ENCODE measurements around the gene SPOPL. TPM values are rescaled to one million over a fixed set of nuclear protein-coding genes. Genes with fewer than 3 reads are reported as not detected.
A peak's percentile ranks its signal among the peaks of the same experiment; 100 is the strongest.

The SPOPL gene
- total RNA-seq, 1 experiment from 2014 or later = 13.8 TPM

DNA sequence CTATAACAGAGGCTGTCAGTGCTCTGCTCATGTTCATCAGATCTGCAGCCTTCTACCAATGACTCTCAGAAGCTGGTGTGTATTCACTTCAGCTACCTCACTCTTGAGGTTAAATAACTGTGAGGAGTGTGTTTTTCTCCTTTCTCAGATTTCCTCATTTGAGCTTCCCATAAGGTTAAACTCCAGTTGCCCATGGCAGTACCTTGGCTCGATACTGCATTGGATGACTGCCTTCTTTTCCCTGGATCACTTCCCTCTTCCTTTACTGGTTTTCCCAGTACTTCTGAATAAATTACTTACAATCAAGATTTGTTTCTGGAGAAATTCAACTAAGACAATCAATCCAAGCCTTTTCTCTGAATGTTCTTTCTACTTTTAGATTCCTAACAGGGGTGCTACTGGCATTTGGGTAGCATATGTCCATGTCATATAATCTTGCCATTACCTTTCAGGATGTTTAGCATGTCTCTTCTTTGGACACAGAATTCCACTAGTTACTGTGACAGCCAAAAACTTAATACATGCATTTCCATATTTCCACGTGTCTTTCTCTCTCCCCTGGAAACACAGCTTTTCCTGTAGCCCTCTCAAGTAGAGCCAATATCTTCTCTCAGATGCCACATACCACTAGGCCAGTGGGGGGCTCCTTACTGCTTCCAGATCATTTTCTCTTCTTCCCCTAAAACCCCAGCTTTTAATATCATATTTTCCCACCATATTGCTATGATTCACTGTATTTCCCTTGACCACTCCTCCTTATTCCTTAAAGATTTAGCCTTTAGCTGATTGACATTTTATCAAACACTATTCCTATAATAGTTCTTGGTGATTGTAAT lies 15.0 kb upstream of the SPOPL start:
- DNase-seq = no peak
- Histone ChIP-seq H3K36me3 (no peaks in the 10 kb centered on the region), H3K27me3 (no peaks in the 10 kb centered on the region), H3K9me3 (no peaks in the 10 kb centered on the region; the same call in 1 of the 2 replicates), H3K4me3 (no peak overlapping the region)

- no peaks in the 10 kb centered on the region for H3K27me3 ChIP-seq
- H3K36me3 ChIP-seq = no peaks in the 10 kb centered on the region; the same call in 1 of the 2 replicates
- no peaks in the 10 kb centered on the region for H3K9me3 ChIP-seq
- DNase-seq = no peak
- H3K4me3 ChIP-seq = no peak overlapping the region
These were observed 10.7 kb upstream of the SPOPL start for GRCh38 chr2:138490673-138491494.

DNA sequence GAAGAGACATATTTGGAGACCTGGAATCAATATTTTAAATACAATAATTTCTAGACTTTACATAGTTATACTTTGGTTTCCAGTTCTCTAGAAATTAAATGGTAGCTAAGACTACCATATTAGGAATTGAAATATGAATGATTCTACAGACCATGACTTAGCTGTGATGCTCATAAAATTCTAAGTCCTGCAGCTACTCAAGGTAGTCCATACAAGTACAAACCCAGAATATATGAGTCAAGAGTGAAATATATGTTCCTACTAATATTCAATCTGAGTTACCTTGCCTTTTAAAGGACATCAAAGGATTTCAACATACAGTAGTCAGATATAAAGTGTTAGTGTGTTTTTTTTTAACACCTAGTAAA lies 10.1 kb upstream of the SPOPL start:
- no peak for DNase-seq
- Histone ChIP-seq H3K4me3 (no peak overlapping the region), H3K27me3 (no peaks in the 10 kb centered on the region), H3K36me3 (no peaks in the 10 kb centered on the region; the same call in 1 of the 2 replicates), H3K9me3 (no peaks in the 10 kb centered on the region)

GRCh38 chr2:138492160-138492559 lies 9.4 kb upstream of the SPOPL start:
- H3K9me3 ChIP-seq = no peaks in the 10 kb centered on the region
- H3K36me3 ChIP-seq = peaks cover 2% of the 10 kb centered on the region; the same call in 1 of the 2 replicates
- H3K27me3 ChIP-seq = no peaks in the 10 kb centered on the region
- no peak overlapping the region for H3K4me3 ChIP-seq
- DNase-seq = no peak

GRCh38 chr2:138493334-138493733 lies 8.2 kb upstream of the SPOPL start:
- DNase-seq = no peak
- Histone ChIP-seq H3K4me3 (no peak overlapping the region), H3K36me3 (peaks cover 2% of the 10 kb centered on the region; the same call in 1 of the 2 replicates), H3K9me3 (no peaks in the 10 kb centered on the region), H3K27me3 (no peaks in the 10 kb centered on the region)

- Histone ChIP-seq H3K4me3 (no peak overlapping the region), H3K27me3 (no peaks in the 10 kb centered on the region), H3K9me3 (no peaks in the 10 kb centered on the region), H3K36me3 (peaks cover 2% of the 10 kb centered on the region; the same call in 1 of the 2 replicates)
- no peak for DNase-seq
These were observed 7.2 kb upstream of the SPOPL start for GRCh38 chr2:138494265-138494966.

DNA sequence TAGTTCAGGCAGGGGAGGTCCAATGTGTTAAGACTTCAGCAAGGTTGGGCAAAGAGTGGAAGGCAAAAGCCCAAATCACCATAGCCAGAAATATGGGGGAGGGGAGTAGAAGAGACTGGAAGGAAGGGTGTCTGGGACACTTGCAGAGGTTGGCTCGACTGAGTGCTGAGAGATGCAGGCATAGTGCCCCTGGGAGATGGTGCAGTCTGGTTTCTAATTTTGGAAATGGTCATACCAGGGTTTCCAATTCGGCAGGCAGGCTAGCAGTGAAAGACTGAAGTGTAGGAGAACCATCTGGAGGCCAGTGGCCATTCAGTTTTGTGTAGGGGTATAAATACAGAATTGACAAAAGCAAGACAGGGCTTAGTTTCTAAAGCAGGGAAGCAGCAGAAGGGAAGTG lies 6.2 kb upstream of the SPOPL start:
- H3K27me3 ChIP-seq = no peaks in the 10 kb centered on the region
- no peak for DNase-seq
- H3K4me3 ChIP-seq = no peak overlapping the region
- H3K9me3 ChIP-seq = no peaks in the 10 kb centered on the region
- H3K36me3 ChIP-seq = peaks cover 2% of the 10 kb centered on the region; the same call in 1 of the 2 replicates

DNA sequence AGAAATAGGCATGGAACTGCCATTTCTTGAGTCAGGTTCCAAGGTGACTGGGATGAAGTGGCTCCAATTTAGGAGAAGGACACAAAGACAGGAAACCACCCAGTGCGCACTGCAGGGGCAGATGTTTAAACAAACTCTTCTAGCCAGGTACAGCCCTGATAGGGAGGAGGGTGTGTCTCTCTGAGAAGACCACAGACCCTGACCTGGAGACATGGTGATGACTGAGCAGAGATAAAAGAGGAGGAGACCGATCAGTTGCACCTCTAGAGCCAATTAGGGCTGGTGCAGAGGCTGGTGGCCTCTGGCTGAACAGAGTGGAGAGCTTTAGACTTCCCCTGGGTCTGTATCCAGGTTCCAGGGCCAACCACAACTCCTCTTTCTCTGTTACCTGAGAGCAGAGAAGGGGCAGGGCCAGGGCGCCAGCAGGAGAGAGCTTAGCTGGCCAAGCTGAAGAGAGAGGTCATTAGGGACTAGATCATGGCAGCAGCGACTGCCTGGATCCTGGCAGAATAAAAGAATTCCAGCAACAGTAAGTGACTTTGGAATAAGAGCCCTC lies 5.4 kb upstream of the SPOPL start:
- DNase-seq = no peak
- H3K36me3 ChIP-seq = peaks cover 2% of the 10 kb centered on the region; the same call in 1 of the 2 replicates
- H3K27me3 ChIP-seq = no peaks in the 10 kb centered on the region
- no peaks in the 10 kb centered on the region for H3K9me3 ChIP-seq
- no peak overlapping the region for H3K4me3 ChIP-seq

GRCh38 chr2:138497294-138497693 lies 4.3 kb upstream of the SPOPL start:
- Histone ChIP-seq H3K36me3 (peaks cover 2% of the 10 kb centered on the region; the same call in 1 of the 2 replicates), H3K27me3 (no peaks in the 10 kb centered on the region), H3K9me3 (no peaks in the 10 kb centered on the region), H3K4me3 (no peak overlapping the region)
- no peak for DNase-seq

DNA sequence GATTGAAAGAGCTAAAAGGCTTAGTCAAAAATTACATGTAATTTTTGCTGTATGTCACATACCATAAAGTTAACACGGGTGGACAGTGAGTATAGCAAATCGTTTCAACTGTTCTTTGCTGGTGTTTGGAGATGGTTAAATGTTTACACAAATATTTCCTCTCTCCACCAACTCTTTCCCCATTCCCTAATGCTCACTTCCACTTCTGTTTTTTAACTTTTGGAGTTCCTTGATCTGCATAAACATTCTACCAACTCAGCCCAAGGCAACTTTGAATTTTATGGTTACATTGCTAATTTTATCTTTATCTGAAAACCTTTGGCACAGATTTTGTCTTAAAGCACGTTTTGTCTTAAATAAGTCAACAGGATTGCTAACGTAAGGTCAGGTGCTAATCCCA lies 1.9 kb upstream of the SPOPL start:
- no peak for DNase-seq
- peaks cover 2% of the 10 kb centered on the region; the same call in 1 of the 2 replicates for H3K36me3 ChIP-seq
- H3K27me3 ChIP-seq = no peaks in the 10 kb centered on the region
- H3K9me3 ChIP-seq = no peaks in the 10 kb centered on the region
- H3K4me3 ChIP-seq = no peak overlapping the region

DNA sequence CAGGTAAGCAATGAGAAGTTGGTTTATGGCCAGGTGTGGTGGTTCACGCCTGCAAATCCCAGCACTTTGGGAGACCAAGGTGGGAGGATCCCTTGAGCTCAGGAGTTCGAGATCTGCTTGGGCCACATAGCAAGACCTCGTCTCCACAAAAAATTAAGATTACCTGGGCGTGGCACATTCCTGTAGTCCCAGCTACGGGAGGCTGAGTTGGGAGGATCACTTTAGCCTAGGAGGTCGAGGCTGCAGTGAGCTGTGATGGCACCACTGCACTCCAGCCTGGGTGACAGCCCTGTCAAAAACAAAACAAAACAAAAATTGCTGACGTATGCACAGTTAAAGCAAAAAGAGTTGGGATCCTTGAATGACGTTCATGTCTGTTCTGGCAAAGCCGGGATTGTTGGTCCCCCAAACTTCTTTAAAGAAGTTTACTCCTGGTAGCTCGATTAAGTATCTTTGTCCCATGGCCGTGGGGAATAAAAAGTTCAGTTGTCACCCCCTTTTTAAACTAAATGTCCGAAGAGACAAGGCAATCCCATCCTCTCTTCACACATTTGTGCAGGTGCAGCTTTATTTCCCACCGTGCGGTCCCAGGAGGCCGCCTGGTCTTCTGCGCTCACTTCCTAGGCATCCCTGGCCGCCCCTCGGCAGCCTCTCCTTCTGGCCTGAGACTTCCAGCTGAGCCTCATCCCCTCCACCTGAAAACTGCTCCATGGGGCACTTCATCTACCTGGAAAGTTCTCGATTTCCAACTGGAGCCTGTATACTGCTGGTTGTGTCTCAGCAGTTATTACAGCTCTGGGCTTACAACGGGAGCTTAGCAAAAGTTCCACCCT lies 762 bp upstream of the SPOPL start:
- Histone ChIP-seq H3K36me3 (0 out of 2 replicates have a peak, but pooled peaks cover 2% of the 10 kb centered on the region), H3K4me3 (peak overlapping the region; percentile 70), H3K9me3 (no peaks in the 10 kb centered on the region), H3K27me3 (no peaks in the 10 kb centered on the region)
- DNase-seq = no peak

GRCh38 chr2:138502255-138503086 lies 901 bp downstream of the SPOPL start:
- no peaks in the 10 kb centered on the region for H3K9me3 ChIP-seq
- H3K36me3 ChIP-seq = no peaks in the 10 kb centered on the region
- H3K27me3 ChIP-seq = no peaks in the 10 kb centered on the region
- peak overlapping the region; percentile 70 for H3K4me3 ChIP-seq
- no peak for DNase-seq

- no peaks in the 10 kb centered on the region for H3K9me3 ChIP-seq
- H3K4me3 ChIP-seq = peak overlapping the region; percentile 70
- no peaks in the 10 kb centered on the region for H3K36me3 ChIP-seq
- DNase-seq = no peak
- H3K27me3 ChIP-seq = no peaks in the 10 kb centered on the region
These were observed 1.5 kb downstream of the SPOPL start for GRCh38 chr2:138503087-138503442.

- Histone ChIP-seq H3K9me3 (no peaks in the 10 kb centered on the region), H3K36me3 (no peaks in the 10 kb centered on the region), H3K4me3 (peak overlapping the region; percentile 70), H3K27me3 (no peaks in the 10 kb centered on the region)
- no peak for DNase-seq
These were observed 2.1 kb downstream of the SPOPL start for GRCh38 chr2:138503652-138504051.

- Histone ChIP-seq H3K36me3 (no peaks in the 10 kb centered on the region), H3K27me3 (no peaks in the 10 kb centered on the region), H3K9me3 (no peaks in the 10 kb centered on the region), H3K4me3 (peak overlapping the region; percentile 70)
- no peak for DNase-seq
These were observed 2.5 kb downstream of the SPOPL start for GRCh38 chr2:138504092-138504491.
